Ovary (tissue), 9 donors: ENCODE data around the gene MEIS1. TPM values are rescaled to one million over a fixed set of nuclear protein-coding genes. Genes with fewer than 3 reads are reported as not detected.

ENCODE experiments used
- DNase-seq, 5 donors: peaks; one replicate each; pipeline ENCODE4 v3.0.0-alpha.2; 2019 to 2020
- H3K27ac ChIP-seq, 2 donors: fragments of 200-600 bp; one replicate each; pipeline versions ENCODE4 v1.5.1 to v1.8.0; 2019 to 2022
- H3K27me3 ChIP-seq: fragments of 200-600 bp; one replicate; pipeline ENCODE4 v1.8.0; 2022
- H3K36me3 ChIP-seq: fragments of 200-600 bp; sonication (generic); one replicate; pipeline ENCODE4 v1.5.1; 2019
- H3K4me1 ChIP-seq: one replicate; pipeline ENCODE4 v1.8.1; 2013; ENCODE audit warnings: mild to moderate bottlenecking, moderate library complexity; ENCODE audit not compliant: insufficient read depth
- H3K4me3 ChIP-seq: fragments of 200-600 bp; sonication (generic); one replicate; pipeline ENCODE4 v1.5.1; 2017
- H3K9me3 ChIP-seq, 2 donors: fragments of 200-600 bp in 1 of 2; sonication (generic) in 1 of 2; one replicate each; pipeline versions ENCODE4 v1.5.1 to v1.8.1; 2013 to 2019; ENCODE audit warnings: mild to moderate bottlenecking in 1 of 2, moderate library complexity in 1 of 2
- CTCF ChIP-seq, 3 donors: fragments of 450-650 bp in 2 of 3; fragments of 200-600 bp in 1 of 3; IDR thresholded peaks; one replicate each; pipeline versions ENCODE4 v1.5.1 to v1.8.0; 2016 to 2022; ENCODE audit warnings: antibody characterized with exemption in 3 of 3, mild to moderate bottlenecking in 1 of 3
- EP300 ChIP-seq: sonication (generic); formaldehyde crosslinking; IDR thresholded peaks from one replicate; pipeline ENCODE4 v1.6.1; 2017; ENCODE audit warnings: antibody characterized with exemption
- POLR2A ChIP-seq: fragments of 450-650 bp; IDR thresholded peaks from one replicate; pipeline ENCODE4 v1.6.1; 2017; ENCODE audit warnings: antibody characterized with exemption, mild to moderate bottlenecking, moderate library complexity
- WGBS, 3 donors: extraction: QIAGEN DNeasy Blood & Tissue Kit in 1 of 3; methylation state at CpG; one replicate each; pipeline versions ENCODE4 v1.1.5 to v1.1.7; 2013 to 2017; 5-methylcytosine and 5-hydroxymethylcytosine counted together
- intact Hi-C, 4 donors: fragments of 100-400 bp; cut with DNase I; formaldehyde crosslinking; loops; one replicate each; pipeline versions ENCODE4 v1.11.0 to v1.15.1; 2022 to 2023
- polyA plus RNA-seq, 2 donors: library from polyadenylated mRNA; stranded (reverse); fragments of 200-250 nt in 1 of 2; fragments of 350-450 nt in 1 of 2; fragmentation: Illumina TruSeq in 1 of 2; extraction: RNeasy Lipid Tissue Mini Kit (QIAGEN cat#74804) in 1 of 2; gene quantifications; one replicate each; pipeline ENCODE4 v1.2.3, GENCODE V29; 2013 to 2014
- total RNA-seq, 7 donors: library from RNA; depleted of rRNA in 2 of 7; stranded (reverse); fragments of >200 nt in 2 of 7; fragmentation: NEBNext Ultra II Directional in 3 of 7; extraction: Animal tissue kit (Norgen Biotek cat#: 25700) in 3 of 7; gene quantifications; one replicate each; pipeline versions ENCODE4 v1.1.0 to v1.2.4, GENCODE V29; 2016 to 2023
- donor health status: DM: no; HTN: no; CAD: no; lungs with moderate emphysema.
- donor health status: DM: no; HTN: no; CAD: no.
- donor health status: Bipolar disorder and iron deficiency.
- donor health status: DM: yes; HTN: yes; CAD: no.
- donor health status: DM: no; HTN: no; CAD: no.
- donor health status: DM: yes; HTN: yes; CAD: no.

Gene MEIS1
- total and polyA plus RNA-seq, 9 donors = 19.4 to 163 (median 80.4) TPM

- intact Hi-C loops = no loop called here
- no peak for DNase-seq
- no peak overlapping the region for H3K4me3 ChIP-seq
- H3K27me3 ChIP-seq = no peaks in the 10 kb centered on the region
- no peak overlapping the region for H3K27ac ChIP-seq
- H3K4me1 ChIP-seq = peaks cover 1% of the 10 kb centered on the region
- H3K36me3 ChIP-seq = no peaks in the 10 kb centered on the region
- WGBS, 3 donors = 84 to 95% (median 92%) methylated on average over 7 of the region's 7 CpGs
- no peak for TF ChIP-seq CTCF (IDR thresholded peaks at IDR 0.05)
- no peak for TF ChIP-seq EP300
- TF ChIP-seq POLR2A = no peak
- H3K9me3 ChIP-seq = no peaks in the 10 kb centered on the region
Observed at GRCh38 chr2:66521291-66521922, 86.5 kb downstream of the MEIS1 start.

- TF ChIP-seq EP300 = no peak
- TF ChIP-seq CTCF (IDR thresholded peaks at IDR 0.05) = no peak
- TF ChIP-seq POLR2A = no peak
- H3K4me1 ChIP-seq = peaks cover 1% of the 10 kb centered on the region
- DNase-seq = no peak
- intact Hi-C loops = no loop called here
- H3K9me3 ChIP-seq = no peaks in the 10 kb centered on the region
- no peak overlapping the region for H3K4me3 ChIP-seq
- WGBS, 3 donors = 37 to 46% (median 39%) methylated on average over 6 of the region's 6 CpGs
- H3K27me3 ChIP-seq = no peaks in the 10 kb centered on the region
- H3K36me3 ChIP-seq = no peaks in the 10 kb centered on the region
- H3K27ac ChIP-seq = no peak overlapping the region
Observed at GRCh38 chr2:66522611-66523376, 87.9 kb downstream of the MEIS1 start.

- no peak for DNase-seq
- Histone ChIP-seq H3K9me3 (no peaks in the 10 kb centered on the region), H3K4me1 (peaks cover 1% of the 10 kb centered on the region), H3K4me3 (no peak overlapping the region), H3K36me3 (no peaks in the 10 kb centered on the region), H3K27me3 (no peaks in the 10 kb centered on the region), H3K27ac (no peak overlapping the region)
- 79 to 94% (median 91%) methylated on average over 5 of the region's 5 CpGs for WGBS, 3 donors
- intact Hi-C loops = no loop called here
- TF ChIP-seq CTCF (IDR thresholded peaks at IDR 0.05) (no peak), POLR2A (no peak), EP300 (no peak)
Observed at GRCh38 chr2:66523377-66523969, 88.5 kb downstream of the MEIS1 start.

- Histone ChIP-seq H3K9me3 (no peaks in the 10 kb centered on the region), H3K4me3 (no peak overlapping the region), H3K4me1 (peaks cover 1% of the 10 kb centered on the region), H3K27me3 (no peaks in the 10 kb centered on the region), H3K36me3 (no peaks in the 10 kb centered on the region), H3K27ac (no peak overlapping the region)
- TF ChIP-seq POLR2A = no peak
- TF ChIP-seq CTCF (IDR thresholded peaks at IDR 0.05) = no peak
- no peak for TF ChIP-seq EP300
- intact Hi-C loops = no loop called here
- 83 to 93% (median 87%) methylated on average over 2 of the region's 2 CpGs for WGBS, 3 donors
- DNase-seq = no peak
Observed at GRCh38 chr2:66523990-66524389, 89.1 kb downstream of the MEIS1 start.
